ENCODE results near the gene CCDC117.

- TF ChIP-seq, protein P1, sequence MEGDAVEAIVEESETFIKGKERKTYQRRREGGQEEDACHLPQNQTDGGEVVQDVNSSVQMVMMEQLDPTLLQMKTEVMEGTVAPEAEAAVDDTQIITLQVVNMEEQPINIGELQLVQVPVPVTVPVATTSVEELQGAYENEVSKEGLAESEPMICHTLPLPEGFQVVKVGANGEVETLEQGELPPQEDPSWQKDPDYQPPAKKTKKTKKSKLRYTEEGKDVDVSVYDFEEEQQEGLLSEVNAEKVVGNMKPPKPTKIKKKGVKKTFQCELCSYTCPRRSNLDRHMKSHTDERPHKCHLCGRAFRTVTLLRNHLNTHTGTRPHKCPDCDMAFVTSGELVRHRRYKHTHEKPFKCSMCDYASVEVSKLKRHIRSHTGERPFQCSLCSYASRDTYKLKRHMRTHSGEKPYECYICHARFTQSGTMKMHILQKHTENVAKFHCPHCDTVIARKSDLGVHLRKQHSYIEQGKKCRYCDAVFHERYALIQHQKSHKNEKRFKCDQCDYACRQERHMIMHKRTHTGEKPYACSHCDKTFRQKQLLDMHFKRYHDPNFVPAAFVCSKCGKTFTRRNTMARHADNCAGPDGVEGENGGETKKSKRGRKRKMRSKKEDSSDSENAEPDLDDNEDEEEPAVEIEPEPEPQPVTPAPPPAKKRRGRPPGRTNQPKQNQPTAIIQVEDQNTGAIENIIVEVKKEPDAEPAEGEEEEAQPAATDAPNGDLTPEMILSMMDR (conservative IDR thresholded peaks at IDR 0.05 in 1 of 2, IDR thresholded peaks at IDR 0.05 in 1 of 2; ENCODE audit: low read depth in 1 of 2, low read length in 2 of 2): no peak
- TF ChIP-seq EZH2 (IDR thresholded peaks at IDR 0.05; ENCODE audit: low read length, missing control alignments): no peak
These were observed 27.3 kb downstream of the CCDC117 start for GRCh38 chr22:28799606-28800307.
